ENCODE data around the gene CHRNA1. TPM values are rescaled to one million over a fixed set of nuclear protein-coding genes. Genes with fewer than 3 reads are reported as not detected.
A peak's percentile ranks its signal among the peaks of the same experiment; 100 is the strongest.

The CHRNA1 gene
- total RNA-seq, 1 donor: under 0.01 TPM

DNA sequence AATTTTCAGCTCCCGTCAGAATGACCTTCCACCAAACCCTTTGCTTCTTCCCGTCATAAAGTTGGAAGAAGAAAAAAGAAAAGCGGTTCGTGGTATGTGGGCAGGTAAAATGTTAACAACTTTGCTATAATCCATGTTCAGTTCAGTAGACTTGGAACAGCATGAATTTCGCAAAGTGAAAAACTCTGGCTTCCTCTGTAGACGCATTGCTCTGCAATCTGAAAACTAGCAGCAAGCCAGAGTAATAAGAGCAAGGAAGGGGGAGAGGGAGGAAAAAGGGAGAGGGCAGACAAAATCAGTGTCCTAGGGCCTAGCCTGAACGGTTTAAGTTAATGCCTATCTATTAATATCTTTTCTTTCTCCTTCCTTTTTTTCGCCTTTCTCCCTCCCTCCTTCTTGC is 26.7 kb upstream of the CHRNA1 start:
- H3K4me3 ChIP-seq (ENCODE audit: low read depth, low read length): no peak overlapping the region
- DNase-seq (ENCODE audit: low read depth): no peak
- TF ChIP-seq, protein P1, sequence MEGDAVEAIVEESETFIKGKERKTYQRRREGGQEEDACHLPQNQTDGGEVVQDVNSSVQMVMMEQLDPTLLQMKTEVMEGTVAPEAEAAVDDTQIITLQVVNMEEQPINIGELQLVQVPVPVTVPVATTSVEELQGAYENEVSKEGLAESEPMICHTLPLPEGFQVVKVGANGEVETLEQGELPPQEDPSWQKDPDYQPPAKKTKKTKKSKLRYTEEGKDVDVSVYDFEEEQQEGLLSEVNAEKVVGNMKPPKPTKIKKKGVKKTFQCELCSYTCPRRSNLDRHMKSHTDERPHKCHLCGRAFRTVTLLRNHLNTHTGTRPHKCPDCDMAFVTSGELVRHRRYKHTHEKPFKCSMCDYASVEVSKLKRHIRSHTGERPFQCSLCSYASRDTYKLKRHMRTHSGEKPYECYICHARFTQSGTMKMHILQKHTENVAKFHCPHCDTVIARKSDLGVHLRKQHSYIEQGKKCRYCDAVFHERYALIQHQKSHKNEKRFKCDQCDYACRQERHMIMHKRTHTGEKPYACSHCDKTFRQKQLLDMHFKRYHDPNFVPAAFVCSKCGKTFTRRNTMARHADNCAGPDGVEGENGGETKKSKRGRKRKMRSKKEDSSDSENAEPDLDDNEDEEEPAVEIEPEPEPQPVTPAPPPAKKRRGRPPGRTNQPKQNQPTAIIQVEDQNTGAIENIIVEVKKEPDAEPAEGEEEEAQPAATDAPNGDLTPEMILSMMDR (IDR thresholded peaks at IDR 0.05; ENCODE audit: insufficient read depth, low read depth, low read length): no peak

DNA sequence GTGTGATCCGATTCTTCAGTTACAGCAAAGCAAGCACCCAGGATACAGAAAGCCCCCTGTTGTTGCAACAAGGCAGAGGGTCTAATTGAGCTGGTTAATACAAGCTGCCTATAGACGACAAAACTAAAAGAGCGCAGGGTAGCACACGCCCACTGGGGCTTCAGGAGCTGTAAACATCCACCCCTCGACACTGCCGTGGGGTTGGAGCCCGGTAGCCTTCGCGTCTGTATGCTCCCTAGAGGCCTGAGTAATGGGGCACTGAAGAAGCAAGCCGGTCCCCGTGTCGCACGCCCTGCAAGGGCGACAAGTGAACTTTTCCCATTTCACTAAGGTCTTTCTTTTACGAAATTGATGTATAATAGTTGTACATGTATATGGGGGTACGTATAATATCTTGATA is 24.7 kb upstream of the CHRNA1 start:
- H3K4me3 ChIP-seq (ENCODE audit: low read depth, low read length): no peak overlapping the region
- TF ChIP-seq, protein P1 (IDR thresholded peaks at IDR 0.05; ENCODE audit: insufficient read depth, low read depth, low read length): no peak
- DNase-seq (ENCODE audit: low read depth): no peak

DNA sequence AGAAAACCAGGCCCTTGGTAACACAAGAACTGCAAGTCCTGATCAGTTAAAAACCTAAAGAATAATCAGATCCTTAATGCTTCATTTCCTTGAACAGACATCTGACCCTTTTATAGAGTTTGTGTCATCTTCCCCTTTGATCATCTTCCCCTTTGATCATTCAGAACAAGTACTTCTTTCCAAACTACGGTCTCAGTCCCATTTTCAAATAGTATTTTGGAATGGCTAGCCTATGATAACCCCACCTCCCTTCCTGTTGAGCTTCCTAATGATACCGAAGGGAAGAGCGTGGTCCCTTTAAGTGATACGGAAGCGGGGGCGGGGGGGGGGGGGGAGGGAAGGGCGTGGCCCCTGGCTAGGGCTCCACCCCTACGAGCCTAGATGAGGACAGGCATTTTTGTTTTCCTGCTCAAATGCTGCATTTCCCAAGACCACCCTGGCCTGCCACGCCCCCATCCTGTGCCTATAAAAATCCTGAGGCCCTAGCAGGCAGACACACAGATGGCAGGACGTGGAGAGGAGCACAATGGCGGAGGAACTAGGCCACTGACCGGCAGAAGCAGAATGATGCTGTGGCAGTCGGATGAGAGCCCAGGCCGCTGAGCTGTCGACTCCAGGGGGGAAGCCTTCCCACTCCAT is 24.1 kb upstream of the CHRNA1 start:
- TF ChIP-seq, protein P1 (IDR thresholded peaks at IDR 0.05; ENCODE audit: insufficient read depth, low read depth, low read length): no peak
- H3K4me3 ChIP-seq (ENCODE audit: low read depth, low read length): no peak overlapping the region
- peak; percentile 72 for DNase-seq (ENCODE audit: low read depth)

GRCh38 chr2:174787487-174788205 is 23.4 kb upstream of the CHRNA1 start:
- TF ChIP-seq, protein P1 (IDR thresholded peaks at IDR 0.05; ENCODE audit: insufficient read depth, low read depth, low read length): no peak
- H3K4me3 ChIP-seq (ENCODE audit: low read depth, low read length): no peak overlapping the region
- peak; percentile 100 for DNase-seq (ENCODE audit: low read depth)

DNA sequence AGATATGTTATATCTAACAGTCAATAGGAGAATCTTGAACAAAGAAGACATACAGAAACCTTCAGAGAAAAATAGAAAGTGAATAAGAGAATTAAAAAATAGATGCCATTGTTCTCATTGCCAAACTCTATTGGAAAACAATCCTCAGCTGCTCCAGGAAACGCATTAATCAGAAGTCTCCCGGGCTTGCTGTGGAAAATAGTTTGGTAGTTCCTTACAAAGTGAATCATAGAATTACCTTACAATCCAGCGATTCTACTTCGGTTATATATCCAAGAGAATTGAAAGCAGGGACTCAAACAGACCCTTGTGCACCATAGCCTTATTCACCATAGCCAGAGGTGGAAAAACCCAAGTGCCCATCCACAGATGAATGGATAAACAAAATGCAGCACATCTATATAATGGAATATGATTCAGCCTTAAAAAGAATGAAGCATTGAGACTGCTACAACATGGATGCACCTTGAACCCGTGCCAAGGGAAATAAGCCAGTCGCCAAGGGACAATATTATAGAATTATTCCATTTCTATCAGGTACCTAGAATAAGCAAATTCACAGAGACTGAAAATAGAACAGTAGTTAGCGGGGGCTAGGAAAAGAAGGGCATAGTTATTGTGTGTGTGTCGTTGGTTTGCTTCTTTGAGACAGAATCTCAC is 21.9 kb upstream of the CHRNA1 start:
- DNase-seq (ENCODE audit: low read depth): no peak
- no peak overlapping the region for H3K4me3 ChIP-seq (ENCODE audit: low read depth, low read length)
- TF ChIP-seq, protein P1 (IDR thresholded peaks at IDR 0.05; ENCODE audit: insufficient read depth, low read depth, low read length): no peak

DNA sequence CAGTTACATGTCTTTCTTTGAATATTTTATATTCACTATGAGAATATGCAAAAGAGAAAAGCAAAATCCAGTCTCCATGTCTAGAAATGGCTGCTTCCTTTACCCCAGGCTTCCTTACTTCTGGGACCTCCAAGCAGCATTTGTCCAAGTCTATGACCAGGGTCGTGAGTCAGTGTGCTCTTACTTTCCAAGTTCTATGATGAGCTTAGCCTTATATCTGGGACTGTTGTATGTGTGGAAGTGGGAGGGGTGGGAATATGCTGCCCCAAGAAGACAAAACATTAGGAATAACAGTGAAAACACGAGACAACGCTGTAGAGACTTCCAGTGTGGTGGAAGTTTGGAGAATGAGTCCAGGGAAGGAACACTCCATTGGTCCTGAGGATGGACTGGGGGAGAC is 21.2 kb upstream of the CHRNA1 start:
- TF ChIP-seq, protein P1 (IDR thresholded peaks at IDR 0.05; ENCODE audit: insufficient read depth, low read depth, low read length): no peak
- H3K4me3 ChIP-seq (ENCODE audit: low read depth, low read length): no peak overlapping the region
- no peak for DNase-seq (ENCODE audit: low read depth)

Data from fibroblast of villous mesenchyme (primary cell).